Umbilical cord (tissue), 2 donors: ENCODE data around the gene TBX3. TPM values are rescaled to one million over a fixed set of nuclear protein-coding genes. Genes with fewer than 3 reads are reported as not detected.
"Not testable (repeated sequence)": the region's sequence is repeated elsewhere in the genome, so short reads cannot be mapped to it uniquely, and the experiment has no call there.

Source experiments
- DNase-seq: peaks from one replicate; pipeline ENCODE4 v3.0.0-alpha.2; 2015; ENCODE audit warnings: low spot score
- total RNA-seq: library from RNA; depleted of rRNA; stranded (reverse); fragments of >200 nt; gene quantifications from one replicate; pipeline ENCODE4 v1.2.3, GENCODE V29; 2014; ENCODE audit warnings: low replicate concordance; ENCODE audit not compliant: insufficient read depth

TBX3 gene
- 8.2 TPM for total RNA-seq

- peak; percentile 99 for DNase-seq
Observed at GRCh38 chr12:114684098-114684869, at the start of gene TBX3. TBX3 (minus strand) TSS chr12:114684175; CDS start chr12:114683200, 975 bp downstream.

- DNase-seq = no peak
Observed at GRCh38 chr12:114732426-114733030, 48.6 kb upstream of the TBX3 start.

GRCh38 chr12:114729731-114730130, 45.8 kb upstream of the TBX3 start:
- DNase-seq = no peak

- no peak for DNase-seq
Observed at GRCh38 chr12:114726092-114726710, 42.2 kb upstream of the TBX3 start.

GRCh38 chr12:114722176-114722575, 38.2 kb upstream of the TBX3 start:
- not testable (repeated sequence) for DNase-seq

GRCh38 chr12:114721266-114721665, 37.3 kb upstream of the TBX3 start:
- no peak for DNase-seq

GRCh38 chr12:114713466-114714215, 29.7 kb upstream of the TBX3 start:
- no peak for DNase-seq

GRCh38 chr12:114711689-114712152, 27.7 kb upstream of the TBX3 start:
- DNase-seq = peak; percentile 82

- DNase-seq = no peak
Observed at GRCh38 chr12:114710151-114710550, 26.2 kb upstream of the TBX3 start.

- no peak for DNase-seq
Observed at GRCh38 chr12:114709112-114709511, 25.1 kb upstream of the TBX3 start.

GRCh38 chr12:114708598-114708997, 24.6 kb upstream of the TBX3 start:
- DNase-seq = not testable (repeated sequence)

- no peak for DNase-seq
Observed at GRCh38 chr12:114704096-114704495, 20.1 kb upstream of the TBX3 start.

GRCh38 chr12:114703060-114703493, 19.1 kb upstream of the TBX3 start:
- no peak for DNase-seq

- DNase-seq = no peak
Observed at GRCh38 chr12:114702462-114702861, 18.5 kb upstream of the TBX3 start.

GRCh38 chr12:114701553-114701952, 17.6 kb upstream of the TBX3 start:
- DNase-seq = no peak

- DNase-seq = no peak
Observed at GRCh38 chr12:114701104-114701414, 17.1 kb upstream of the TBX3 start.

GRCh38 chr12:114700392-114701103, 16.6 kb upstream of the TBX3 start:
- no peak for DNase-seq

GRCh38 chr12:114698566-114699163, 14.7 kb upstream of the TBX3 start:
- DNase-seq = no peak

- DNase-seq = no peak
Observed at GRCh38 chr12:114697741-114698565, 14.0 kb upstream of the TBX3 start.

- no peak for DNase-seq
Observed at GRCh38 chr12:114697243-114697716, 13.3 kb upstream of the TBX3 start.
